Activated naive CD4-positive, alpha-beta T cell (primary cell): ENCODE measurements around the gene TSPEAR.
"Not testable (repeated sequence)": the region's sequence is repeated elsewhere in the genome, so short reads cannot be mapped to it uniquely, and the experiment has no call there.

ENCODE experiments used
- DNase-seq, 4 experiments: peaks; one replicate each; lab custom pipeline; 2025; lab: John Stamatoyannopoulos, UW

The TSPEAR gene

DNA sequence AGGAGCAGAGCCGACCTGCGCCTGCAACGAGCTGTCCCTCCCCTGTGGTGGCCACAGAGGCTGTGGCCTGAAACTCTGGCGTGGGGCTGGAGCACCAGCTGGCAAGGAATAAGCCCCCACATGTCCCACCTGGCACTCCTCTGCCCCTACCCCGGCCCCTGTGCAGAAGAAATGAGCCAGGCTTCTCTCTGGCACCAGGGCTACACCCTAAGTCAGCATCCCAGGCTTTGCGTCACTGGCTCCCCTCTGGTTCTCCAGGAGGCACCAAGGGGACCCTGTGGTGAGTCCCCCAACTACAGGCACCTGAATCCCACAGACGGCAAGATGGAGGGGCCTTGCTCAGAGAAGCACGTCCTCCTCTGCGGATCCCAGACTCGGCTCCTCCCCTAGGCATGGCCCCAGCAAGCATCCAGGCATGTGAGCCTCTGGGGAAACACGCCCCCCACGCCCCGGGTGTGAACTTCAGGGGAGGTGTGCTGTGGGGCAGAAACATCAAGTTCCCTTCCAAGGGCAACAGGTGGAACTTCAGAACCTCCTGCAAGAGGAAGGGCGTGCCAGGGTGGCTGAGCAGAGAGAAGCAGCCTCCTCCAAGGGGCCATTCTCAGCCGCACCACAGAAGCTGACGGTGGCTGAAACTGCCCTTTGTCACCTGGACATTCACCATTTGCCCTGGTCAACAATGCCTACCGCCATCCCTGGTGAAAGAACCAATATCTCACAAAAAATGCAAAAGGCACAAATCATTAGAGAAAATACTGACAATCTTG, 108.1 kb downstream of the TSPEAR start:
- no peak for DNase-seq

DNA sequence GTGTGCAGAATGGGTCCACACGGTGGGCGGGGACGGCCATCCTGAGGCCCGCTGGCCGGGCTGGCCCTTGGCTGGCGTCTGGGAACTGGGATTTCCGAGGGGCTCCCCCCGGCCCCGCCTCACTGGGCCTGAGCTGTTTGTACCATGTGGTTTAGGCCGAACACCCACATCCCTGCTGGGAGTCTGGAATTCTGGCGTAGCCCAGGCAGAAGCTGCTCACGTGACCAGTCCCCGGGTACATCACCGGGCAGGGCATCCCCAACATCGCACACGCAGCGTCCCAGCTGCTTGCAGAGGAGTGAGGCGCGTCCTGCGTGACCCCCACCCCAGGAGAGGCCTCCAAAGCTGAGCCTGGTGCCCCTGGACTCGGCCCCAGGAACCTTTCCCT, 108.9 kb downstream of the TSPEAR start:
- no peak for DNase-seq

DNA sequence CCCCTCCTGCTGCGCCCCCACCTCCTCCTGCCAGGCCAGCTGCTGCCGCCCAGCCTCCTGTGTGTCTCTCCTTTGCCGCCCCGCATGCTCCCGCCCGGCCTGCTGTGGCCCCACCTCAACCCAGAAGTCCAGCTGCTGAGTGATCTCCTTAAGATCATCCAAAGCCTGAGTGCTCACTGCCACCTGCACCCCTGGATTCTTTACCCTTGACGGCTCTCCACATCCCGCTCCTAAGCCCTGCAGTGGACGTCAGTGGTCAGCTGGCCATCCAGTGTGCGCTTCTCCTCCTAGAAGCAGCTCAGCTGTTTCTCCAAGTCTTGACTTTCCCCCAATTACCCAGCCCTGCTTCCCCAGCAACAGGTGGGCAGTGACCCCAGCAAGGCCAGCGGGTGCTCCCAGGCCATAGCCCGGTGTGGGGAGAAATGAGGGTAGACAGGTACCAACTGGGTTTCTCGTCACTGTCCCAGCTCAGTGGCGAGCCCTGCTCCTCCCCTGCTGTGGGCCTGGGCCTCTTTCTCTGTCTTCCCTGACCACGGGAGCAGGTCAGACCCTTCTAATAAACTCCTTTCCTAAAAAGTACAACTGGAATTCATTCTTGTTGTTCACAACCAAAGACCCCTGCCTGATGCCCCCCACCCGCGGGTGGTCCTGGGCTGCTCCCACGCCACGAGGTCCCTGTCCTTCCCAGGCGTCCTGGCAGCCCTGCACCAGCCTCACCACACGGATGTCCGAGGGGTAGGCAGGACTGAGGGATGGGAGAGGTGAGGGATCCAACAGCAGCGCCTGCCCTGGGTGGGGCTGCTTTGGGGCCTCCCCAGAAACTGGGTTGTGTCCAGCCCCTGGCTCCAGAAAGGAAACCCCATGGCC, 109.5 kb downstream of the TSPEAR start:
- no peak for DNase-seq

DNA sequence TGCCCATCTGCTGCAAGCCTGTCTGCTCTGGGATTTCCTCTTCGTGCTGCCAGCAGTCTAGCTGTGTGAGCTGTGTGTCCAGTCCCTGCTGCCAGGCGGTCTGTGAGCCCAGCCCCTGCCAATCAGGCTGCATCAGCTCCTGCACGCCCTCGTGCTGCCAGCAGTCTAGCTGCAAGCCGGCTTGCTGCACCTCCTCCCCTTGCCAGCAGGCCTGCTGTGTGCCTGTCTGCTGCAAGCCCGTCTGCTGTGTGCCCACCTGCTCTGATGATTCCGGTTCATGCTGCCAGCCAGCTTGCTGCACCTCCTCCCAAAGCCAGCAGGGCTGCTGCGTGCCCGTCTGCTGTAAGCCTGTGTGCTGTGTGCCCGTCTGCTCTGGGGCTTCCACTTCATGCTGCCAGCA, 110.3 kb downstream of the TSPEAR start:
- not testable (repeated sequence) for DNase-seq

DNA sequence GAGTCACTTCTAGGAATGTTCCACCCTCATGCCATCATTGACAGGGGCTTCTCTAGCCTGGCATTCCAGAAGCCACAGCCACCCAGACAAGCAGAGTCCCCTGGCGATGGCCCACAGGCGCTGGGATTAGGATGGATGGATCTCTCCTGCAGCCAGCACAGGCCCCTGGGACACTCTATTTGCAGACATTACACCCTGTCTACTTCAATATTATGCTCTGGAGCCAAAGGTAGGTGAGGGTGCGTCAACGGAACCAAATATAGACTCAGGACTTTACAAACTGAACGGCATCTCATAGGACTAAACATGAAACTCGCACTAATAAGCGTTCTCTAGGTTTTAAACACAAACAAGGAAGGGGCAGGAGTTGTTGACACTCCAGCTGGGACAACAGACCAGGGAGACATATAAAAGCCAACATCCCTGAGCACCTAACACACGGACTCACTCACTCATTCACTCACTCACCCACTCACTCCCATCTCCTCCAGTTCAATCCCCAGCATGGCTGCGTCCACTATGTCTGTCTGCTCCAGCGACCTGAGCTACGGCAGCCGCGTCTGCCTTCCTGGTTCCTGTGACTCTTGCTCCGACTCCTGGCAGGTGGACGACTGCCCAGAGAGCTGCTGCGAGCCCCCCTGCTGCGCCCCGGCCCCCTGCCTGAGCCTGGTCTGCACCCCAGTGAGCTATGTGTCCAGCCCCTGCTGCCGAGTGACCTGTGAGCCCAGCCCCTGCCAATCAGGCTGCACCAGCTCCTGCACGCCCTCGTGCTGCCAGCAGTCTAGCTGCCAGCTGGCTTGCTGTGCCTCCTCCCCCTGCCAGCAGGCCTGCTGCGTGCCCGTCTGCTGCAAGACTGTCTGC, 111.0 kb downstream of the TSPEAR start, which contains the start of gene KRTAP10-7:
Gene KRTAP10-7, plus strand, starts transcription at position 480 of the 861 bp plus-strand sequence. Its CDS starts 25 bp downstream, at position 505.
- DNase-seq, result not testable (repeated sequence)

DNA sequence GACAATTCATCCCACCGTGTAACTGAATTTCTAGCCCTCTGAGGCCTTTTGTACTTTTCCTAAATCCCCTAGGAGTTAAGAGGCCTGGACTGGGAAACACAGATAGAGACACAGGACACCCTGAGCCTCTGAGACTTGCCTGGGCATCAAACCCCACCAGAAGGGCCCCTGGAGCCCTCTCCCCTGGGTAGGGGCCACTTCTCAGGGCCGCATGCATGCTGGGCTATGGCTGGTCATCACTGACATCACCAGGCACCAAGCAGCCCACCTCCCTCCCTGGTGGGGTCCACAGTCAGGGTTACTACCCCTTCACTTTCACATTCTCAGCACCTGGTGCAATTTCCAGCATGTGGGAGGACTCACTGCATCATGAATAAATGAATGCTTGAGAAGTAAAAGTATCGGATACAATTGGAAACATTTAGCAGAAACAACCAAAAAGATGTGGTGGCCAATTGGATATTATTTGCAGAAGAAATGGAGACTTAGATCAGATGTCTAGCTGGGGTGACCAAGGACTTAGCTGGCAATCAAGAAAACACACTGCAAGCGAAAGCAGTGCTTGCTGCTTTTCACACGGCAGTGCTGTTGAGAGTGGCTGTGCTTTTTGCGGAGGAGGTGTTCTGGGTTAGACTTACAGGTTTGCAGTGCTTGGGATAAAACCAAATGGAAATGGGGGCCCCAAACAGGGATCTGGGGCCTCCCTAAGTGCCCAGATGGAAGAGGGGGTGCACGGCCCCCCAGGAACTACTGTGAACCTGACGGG, 111.9 kb downstream of the TSPEAR start:
- no peak for DNase-seq

DNA sequence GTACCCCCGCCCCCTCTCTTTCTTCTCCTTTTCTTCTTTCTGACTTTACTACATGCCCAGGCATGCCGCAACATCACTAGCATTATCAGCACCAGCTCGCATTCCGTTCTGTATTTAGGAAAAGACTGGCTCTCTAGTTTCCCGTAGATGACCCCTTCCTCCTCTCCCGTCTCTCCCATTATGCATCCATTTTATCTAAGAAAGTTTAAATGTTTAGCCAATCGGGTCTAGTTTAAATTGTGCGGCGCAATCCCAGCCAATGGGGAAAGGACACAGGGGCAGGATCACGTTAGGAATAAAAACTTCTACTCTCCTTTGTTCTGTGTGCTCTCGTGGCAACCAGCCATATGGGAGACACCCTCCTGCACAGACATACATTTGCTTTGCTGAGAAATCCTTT, 113.3 kb downstream of the TSPEAR start:
- DNase-seq, result no peak

DNA sequence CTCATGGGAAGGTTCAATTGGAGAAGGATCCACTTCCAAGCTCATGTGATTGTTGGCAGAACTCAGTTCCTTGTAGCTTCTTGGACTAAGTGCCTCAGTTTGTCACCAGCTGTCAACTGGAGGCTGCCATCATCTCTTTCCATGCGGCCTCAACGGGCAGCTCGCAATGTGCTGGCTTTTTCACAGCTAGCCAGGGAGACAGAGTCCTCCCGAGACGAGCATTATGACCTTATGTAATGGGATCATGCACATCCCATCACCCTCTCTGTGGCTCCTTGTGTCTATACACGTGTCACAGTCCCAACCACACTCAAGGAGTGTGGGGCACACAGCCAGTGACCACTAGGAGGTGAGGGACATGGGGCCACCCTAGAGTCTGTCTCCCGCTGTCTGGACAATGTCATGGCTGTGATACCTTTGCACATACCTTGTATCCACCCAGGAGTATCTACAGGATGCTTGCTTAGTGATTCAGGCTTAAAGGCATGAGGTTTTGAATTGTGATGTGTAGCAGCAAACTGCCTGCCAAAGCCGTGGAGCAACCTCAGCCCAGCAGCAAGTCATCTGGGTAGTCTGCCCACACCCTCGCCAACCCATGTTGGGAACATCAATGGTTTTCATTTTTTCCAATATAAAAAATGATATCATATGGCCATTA, 115.2 kb downstream of the TSPEAR start:
- no peak for DNase-seq

DNA sequence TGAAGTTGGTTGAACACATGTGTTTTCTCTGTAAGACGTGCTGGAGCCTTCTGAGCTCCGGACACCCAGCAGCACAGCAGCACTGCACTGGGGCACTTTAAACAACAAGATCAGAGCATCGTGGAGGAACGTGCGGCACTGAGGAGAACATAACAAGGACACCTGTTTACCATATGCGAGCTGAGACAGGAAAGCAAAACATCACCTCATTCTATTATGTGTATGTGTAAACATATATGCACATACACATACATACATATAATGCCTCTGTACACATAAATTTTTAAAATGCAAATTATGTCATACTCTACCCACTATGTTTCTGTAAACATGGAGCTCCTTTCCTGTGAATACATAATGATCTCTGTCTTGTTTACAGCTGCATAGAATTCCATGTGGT, 115.8 kb downstream of the TSPEAR start:
- no peak for DNase-seq

DNA sequence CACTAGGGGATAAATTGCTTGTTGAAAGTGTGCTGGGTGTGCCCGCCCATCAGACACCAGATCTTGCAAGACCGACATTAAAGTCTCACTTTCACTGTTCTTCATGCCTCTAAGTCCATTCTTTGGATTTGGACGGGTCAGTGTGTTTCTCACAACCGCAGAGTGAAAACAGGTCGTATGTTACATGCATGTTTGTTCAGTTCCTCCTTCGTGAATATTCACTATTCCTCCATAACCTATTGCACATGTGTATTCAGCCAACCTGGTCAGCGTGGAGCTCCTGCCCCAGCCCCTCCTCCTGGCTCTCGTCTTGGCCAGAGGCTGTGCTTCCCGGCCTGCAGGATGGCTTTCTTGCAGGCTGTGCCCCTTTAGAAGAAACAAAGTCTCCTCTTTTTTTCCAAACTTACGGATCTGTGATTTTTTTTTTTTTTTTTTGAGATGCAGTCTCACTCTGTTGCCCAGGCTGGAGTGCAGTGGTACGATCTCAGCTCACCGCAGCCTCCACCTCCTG, 116.9 kb downstream of the TSPEAR start:
- no peak for DNase-seq

DNA sequence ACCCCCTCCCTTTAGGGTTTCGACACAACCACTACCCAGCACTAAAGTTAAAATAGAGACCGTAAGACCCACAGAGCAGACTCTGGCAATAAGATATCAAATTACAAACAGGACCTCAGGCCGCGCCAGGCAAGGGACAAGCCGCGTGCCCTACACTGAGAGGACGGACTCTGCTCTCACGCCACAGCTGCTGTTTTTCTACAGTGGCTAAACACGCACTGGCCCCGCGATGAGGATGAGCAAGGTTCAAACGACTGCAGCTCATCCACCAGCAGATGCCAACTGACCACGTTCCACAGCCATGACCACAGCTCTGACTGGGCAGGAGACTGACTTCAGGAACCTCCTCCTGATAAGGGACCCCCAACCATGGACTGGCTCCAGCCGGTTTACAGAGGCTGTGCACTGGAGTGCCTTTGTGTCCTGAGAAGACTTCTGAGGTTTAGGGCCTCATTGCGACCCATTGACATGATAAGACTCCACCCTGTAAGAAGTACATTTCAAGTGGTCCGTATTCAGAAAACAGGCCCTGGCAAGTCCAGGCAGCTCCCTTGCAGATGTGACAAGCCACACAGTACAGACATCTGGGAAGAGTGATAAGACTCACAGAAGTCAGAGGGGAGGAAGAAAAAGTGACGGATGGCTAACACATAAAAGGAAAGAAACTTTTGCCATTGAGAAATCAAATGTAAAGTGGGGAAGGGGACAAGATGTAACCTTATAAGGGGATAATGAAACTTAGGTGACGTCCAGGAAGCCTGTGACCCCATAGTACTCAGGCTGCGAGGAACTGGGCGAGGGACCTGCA, 117.6 kb downstream of the TSPEAR start:
- no peak for DNase-seq

DNA sequence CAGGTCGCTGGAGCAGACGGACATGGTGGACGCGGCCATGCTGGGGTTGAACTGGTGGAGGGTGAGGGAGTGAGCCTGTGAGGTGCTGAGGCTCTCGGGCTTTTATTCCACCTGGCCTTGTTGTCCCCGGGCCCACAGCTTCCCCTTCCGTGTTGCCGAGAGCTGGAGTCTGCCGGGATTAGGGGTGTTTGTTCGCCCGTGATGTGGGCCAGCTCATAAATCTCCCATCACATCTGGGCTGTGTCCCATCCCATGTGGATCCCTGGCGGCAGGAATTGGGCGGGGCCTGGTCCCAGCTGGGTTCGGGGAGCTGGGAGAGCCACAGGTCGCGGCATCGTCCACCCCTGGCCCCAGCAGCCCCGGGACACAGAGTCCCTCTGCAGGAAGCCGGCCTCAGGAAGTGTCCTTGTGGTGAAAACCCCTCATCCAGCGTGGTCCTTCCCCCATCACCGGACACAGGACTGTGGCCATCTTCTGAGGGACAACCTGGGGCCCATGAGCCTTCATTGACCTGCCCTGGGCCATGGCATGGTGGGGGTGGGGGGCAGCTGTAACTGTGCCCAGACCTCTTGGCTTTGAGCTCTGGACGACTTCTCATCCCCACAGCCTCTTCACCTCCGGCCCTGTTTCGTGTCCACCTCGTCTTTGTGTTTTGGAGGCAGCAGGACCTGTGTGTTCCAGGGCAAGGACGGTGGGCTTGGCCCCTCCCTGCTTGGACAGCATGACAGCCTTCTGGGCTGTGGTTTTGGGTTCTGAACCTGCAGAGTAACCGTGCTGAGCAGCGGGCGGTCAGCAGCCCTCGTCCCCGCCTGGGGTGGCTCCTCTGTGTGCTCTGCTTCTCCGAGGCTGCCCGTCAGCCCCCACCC, 118.7 kb downstream of the TSPEAR start, which contains the start of gene KRTAP10-6:
Gene KRTAP10-6, minus strand, starts transcription at position 60 of the 866 bp plus-strand sequence. Its CDS starts 21 bp downstream, at position 39.
- DNase-seq, result no peak

DNA sequence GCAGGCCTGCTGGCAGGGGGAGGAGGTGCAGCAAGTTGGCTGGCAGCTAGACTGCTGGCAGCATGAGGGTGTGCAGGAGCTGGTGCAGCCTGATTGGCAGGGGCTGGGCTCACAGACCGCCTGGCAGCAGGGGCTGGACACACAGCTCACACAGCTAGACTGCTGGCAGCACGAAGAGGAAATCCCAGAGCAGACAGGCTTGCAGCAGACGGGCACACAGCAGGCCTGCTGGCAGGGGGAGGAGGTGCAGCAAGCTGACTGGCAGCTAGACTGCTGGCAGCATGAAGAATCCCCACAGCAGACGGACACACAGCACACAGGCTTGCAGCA, 119.6 kb downstream of the TSPEAR start:
- not testable (repeated sequence) for DNase-seq

DNA sequence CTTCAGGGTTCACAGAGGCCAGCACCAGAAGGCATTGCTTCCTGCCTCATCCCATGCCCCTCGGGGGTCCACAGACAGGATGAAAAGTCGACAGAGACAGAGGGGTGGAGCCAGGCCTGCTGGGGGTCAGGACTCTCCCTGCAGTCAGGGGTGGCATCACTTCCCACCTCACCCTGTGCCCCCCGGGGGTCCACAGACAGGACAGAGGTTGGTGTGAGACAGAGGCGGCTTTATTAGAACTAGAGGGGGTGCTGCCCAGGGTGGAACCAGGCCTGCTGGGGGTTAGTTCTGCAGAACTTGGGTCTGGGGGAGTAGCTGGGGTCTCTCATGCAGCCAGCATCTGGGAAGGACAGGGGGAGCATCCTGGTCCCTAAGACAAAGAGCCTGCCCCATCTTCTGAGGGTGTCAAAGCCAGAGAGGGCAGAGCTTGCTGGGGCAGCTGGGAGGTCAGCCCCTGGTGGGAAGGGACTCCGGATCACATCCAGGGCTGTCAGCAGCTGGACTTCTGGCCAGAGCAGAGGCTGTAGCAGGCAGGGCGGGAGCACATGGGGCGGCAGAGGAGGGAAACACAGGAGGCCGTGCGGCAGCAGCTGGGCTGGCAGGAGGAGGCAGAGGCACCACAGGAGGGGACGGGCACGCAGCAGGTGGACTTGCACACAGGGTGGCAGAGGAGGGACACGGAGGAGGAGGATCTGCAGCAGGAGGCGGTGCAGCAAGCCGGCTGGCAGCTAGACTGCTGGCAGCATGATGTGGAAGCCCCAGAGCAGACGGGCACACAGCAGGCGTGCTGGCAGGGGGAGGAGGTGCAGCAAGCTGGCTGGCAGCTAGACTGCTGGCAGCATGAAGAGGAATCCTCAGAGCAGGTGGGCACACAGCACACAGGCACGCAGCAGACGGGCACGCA, 120.2 kb downstream of the TSPEAR start:
- not testable (repeated sequence) for DNase-seq

DNA sequence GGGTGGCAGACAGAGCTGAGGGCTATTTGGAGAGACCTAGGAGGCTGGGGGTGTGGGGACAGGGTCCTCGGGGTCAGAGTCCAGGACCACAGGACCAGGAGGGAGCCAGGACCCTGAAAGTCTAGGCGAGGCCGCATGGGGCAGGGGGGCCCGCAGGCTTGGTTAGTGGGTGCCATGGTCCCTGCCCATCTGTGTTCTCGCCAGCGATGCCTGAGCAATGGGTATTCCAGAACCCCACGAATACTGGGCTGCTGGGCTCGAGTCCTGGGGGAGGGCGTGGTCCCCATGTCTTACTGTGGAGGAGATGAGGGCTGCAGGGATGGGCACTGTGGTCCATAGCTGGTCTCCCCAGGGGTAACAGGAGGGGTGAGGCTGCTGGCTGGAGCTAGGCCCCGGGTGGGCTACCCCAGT, 121.1 kb downstream of the TSPEAR start:
- no peak for DNase-seq

DNA sequence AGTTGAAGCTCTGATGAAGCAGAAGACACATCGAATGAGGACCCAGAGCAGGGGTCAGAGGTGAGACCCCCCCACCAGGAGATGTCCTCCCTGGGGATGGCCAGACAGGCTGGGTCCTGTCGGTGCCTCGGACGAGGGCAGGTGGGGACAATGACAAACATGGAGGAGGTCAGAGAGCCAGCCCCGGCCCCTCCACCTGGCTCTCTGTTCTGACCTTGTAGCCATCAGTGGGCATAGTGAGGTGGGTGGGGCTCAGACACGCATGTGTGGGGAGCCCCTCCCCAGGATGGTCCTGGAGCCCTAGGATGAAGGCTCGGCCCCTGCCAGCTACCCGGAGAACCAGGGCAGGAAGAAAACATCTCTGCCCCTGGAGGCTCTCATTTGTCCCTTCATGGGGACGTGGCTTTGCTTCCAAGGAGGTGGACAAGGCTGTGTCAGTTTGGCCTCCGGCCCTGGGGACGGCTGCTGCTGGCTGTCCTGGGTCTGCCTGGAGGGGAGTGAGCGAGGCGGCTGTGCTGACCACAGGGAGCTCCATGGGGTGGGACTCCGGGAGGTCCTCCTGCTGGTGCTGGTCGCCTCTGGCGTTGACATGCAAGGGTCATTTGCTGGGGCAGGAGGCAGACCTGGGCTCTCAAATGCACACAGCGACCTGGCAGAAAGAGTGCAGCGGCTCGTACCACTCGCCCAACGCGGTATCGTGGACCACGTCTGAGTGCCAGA, 121.6 kb downstream of the TSPEAR start:
- no peak for DNase-seq

DNA sequence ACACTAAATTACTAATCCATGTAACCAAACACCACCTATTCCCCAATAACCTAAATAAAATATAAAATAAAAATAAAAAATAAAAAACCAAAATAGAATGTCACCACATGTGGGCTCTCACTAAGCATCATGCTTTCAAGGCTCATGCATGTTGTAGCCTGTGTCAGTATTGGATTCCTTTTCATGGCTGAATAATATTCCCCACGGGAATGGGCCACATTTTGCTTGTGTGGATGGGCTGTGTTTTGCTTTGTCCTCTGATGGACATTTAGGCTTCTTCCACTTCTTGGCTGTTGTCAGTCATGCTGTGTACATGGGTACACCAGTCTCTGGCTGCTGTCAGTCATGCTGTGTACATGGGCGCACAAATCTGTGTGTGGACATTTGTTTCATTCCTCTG, 122.3 kb downstream of the TSPEAR start:
- DNase-seq, result no peak
